HEK293T (cell line): ENCODE measurements around the gene CNKSR3.

Experiments
- CTCF ChIA-PET: fragments of 350-600 bp; formaldehyde crosslinking; extraction: SDS; loops from one replicate; lab custom pipeline; 2021; ENCODE audit warnings: antibody characterized with exemption, inconsistent platforms; lab: Yijun Ruan, JAX
- POLR2A ChIA-PET: fragments of 350-600 bp; formaldehyde crosslinking; extraction: SDS; loops from one replicate; lab custom pipeline; 2020; ENCODE audit warnings: antibody characterized with exemption, inconsistent platforms; lab: Yijun Ruan, JAX
- DNase-seq: peaks from one replicate; pipeline ENCODE4 v3.0.0; 2012; ENCODE audit warnings: mixed read lengths; ENCODE audit errors: extremely low spot score
- ARNT ChIP-seq: fragments of 450-650 bp; IDR thresholded peaks from 2 replicates; pipeline ENCODE4 v1.6.1; 2017; ENCODE audit warnings: mild to moderate bottlenecking
- BHLHE40 ChIP-seq: fragments of 450-650 bp; IDR thresholded peaks from 2 replicates; pipeline ENCODE4 v1.6.1; 2016; ENCODE audit warnings: mild to moderate bottlenecking, moderate library complexity, borderline replicate concordance
- CTBP1 ChIP-seq: fragments of 450-650 bp; IDR thresholded peaks from 2 replicates; pipeline ENCODE4 v1.6.1; 2016; ENCODE audit warnings: borderline replicate concordance
- ELF4 ChIP-seq: fragments of 450-650 bp; IDR thresholded peaks from 2 replicates; pipeline ENCODE4 v1.6.1; 2017; ENCODE audit warnings: antibody characterized with exemption
- FOXA1 ChIP-seq: fragments of 450-650 bp; IDR thresholded peaks from 2 replicates; pipeline ENCODE4 v1.6.1; 2016; ENCODE audit warnings: mild to moderate bottlenecking
- FOXK2 ChIP-seq: fragments of 450-650 bp; IDR thresholded peaks from 2 replicates; pipeline ENCODE4 v1.6.1; 2016; ENCODE audit warnings: mild to moderate bottlenecking
- FOXM1 ChIP-seq: fragments of 450-650 bp; IDR thresholded peaks from 2 replicates; pipeline ENCODE4 v1.6.1; 2017; ENCODE audit warnings: mild to moderate bottlenecking, borderline replicate concordance
- HDGF ChIP-seq: fragments of 450-650 bp; IDR thresholded peaks from 2 replicates; pipeline ENCODE4 v1.6.1; 2017; ENCODE audit warnings: antibody characterized with exemption, borderline replicate concordance
- L3MBTL2 ChIP-seq: fragments of 450-650 bp; conservative IDR thresholded peaks from 2 replicates; pipeline ENCODE4 v1.6.1; 2016; ENCODE audit warnings: mild to moderate bottlenecking
- LEF1 ChIP-seq: fragments of 450-650 bp; IDR thresholded peaks from 2 replicates; pipeline ENCODE4 v1.6.1; 2017; ENCODE audit warnings: mild to moderate bottlenecking, borderline replicate concordance
- NFRKB ChIP-seq: fragments of 450-650 bp; IDR thresholded peaks from 2 replicates; pipeline ENCODE4 v1.6.1; 2016; ENCODE audit warnings: mild to moderate bottlenecking, moderate library complexity
- PKNOX1 ChIP-seq: fragments of 450-650 bp; IDR thresholded peaks from 2 replicates; pipeline ENCODE4 v1.6.1; 2016
- SP1 ChIP-seq: fragments of 450-650 bp; IDR thresholded peaks from 2 replicates; pipeline ENCODE4 v1.6.1; 2017
- SUZ12 ChIP-seq: fragments of 450-650 bp; IDR thresholded peaks from 2 replicates; pipeline ENCODE4 v1.6.1; 2016; ENCODE audit warnings: mild to moderate bottlenecking
- TARDBP ChIP-seq: fragments of 450-650 bp; IDR thresholded peaks from 2 replicates; pipeline ENCODE4 v1.6.1; 2016
- ZNF384 ChIP-seq: fragments of 450-650 bp; IDR thresholded peaks from 2 replicates; pipeline ENCODE4 v1.6.1; 2016

The CNKSR3 gene

GRCh38 chr6:154383273-154383672, 127.2 kb downstream of the CNKSR3 start:
- DNase-seq: no peak
- ChIA-PET POLR2A (no interaction called here), CTCF (no interaction called here)
- TF ChIP-seq L3MBTL2: no peak
- no peak for TF ChIP-seq SUZ12
- no peak for TF ChIP-seq ZNF384
- TF ChIP-seq PKNOX1: no peak
- no peak for TF ChIP-seq LEF1
- TF ChIP-seq HDGF: no peak
- no peak for TF ChIP-seq TARDBP
- TF ChIP-seq ARNT: no peak
- TF ChIP-seq ELF4: no peak
- no peak for TF ChIP-seq FOXA1
- no peak for TF ChIP-seq FOXK2
- no peak for TF ChIP-seq NFRKB
- TF ChIP-seq SP1: no peak
- no peak for TF ChIP-seq FOXM1
- TF ChIP-seq CTBP1: no peak
- TF ChIP-seq BHLHE40: no peak

GRCh38 chr6:154382740-154383139, 127.7 kb downstream of the CNKSR3 start:
- TF ChIP-seq TARDBP (no peak), ELF4 (no peak), FOXM1 (no peak), NFRKB (no peak), L3MBTL2 (no peak), HDGF (no peak), SUZ12 (no peak), ARNT (no peak), ZNF384 (no peak), BHLHE40 (no peak), CTBP1 (no peak), SP1 (no peak), PKNOX1 (no peak), FOXA1 (no peak), LEF1 (no peak), FOXK2 (no peak)
- POLR2A ChIA-PET: no interaction called here
- no peak for DNase-seq
- CTCF ChIA-PET: no interaction called here

- DNase-seq: no peak
- no peak for TF ChIP-seq HDGF
- TF ChIP-seq LEF1: no peak
- TF ChIP-seq ZNF384: no peak
- no peak for TF ChIP-seq L3MBTL2
- TF ChIP-seq FOXA1: no peak
- no peak for TF ChIP-seq NFRKB
- TF ChIP-seq TARDBP: no peak
- TF ChIP-seq CTBP1: no peak
- no peak for TF ChIP-seq SUZ12
- TF ChIP-seq FOXK2: no peak
- TF ChIP-seq ARNT: no peak
- TF ChIP-seq BHLHE40: no peak
- TF ChIP-seq SP1: no peak
- no peak for TF ChIP-seq FOXM1
- POLR2A ChIA-PET: no interaction called here
- CTCF ChIA-PET: no interaction called here
These were observed 128.9 kb downstream of the CNKSR3 start for GRCh38 chr6:154381548-154381947.

- ChIA-PET POLR2A (no interaction called here), CTCF (no interaction called here)
- no peak for DNase-seq
- TF ChIP-seq HDGF (no peak), ELF4 (no peak), SUZ12 (no peak), CTBP1 (no peak), FOXK2 (no peak)
These were observed 129.7 kb downstream of the CNKSR3 start for GRCh38 chr6:154380741-154381140.

- no peak for TF ChIP-seq SUZ12
- TF ChIP-seq LEF1: no peak
- no peak for TF ChIP-seq TARDBP
- TF ChIP-seq FOXA1: no peak
- no peak for TF ChIP-seq L3MBTL2
- no peak for TF ChIP-seq CTBP1
- TF ChIP-seq HDGF: no peak
- no peak for TF ChIP-seq ARNT
- no peak for TF ChIP-seq SP1
- no peak for TF ChIP-seq PKNOX1
- TF ChIP-seq ELF4: no peak
- no peak for DNase-seq
- POLR2A ChIA-PET: no interaction called here
- CTCF ChIA-PET: no interaction called here
These were observed 130.9 kb downstream of the CNKSR3 start for GRCh38 chr6:154379585-154379984.

GRCh38 chr6:154378518-154378917, 132.0 kb downstream of the CNKSR3 start:
- TF ChIP-seq SP1: no peak
- TF ChIP-seq CTBP1: no peak
- TF ChIP-seq SUZ12: no peak
- TF ChIP-seq FOXA1: no peak
- TF ChIP-seq L3MBTL2: no peak
- no peak for TF ChIP-seq TARDBP
- TF ChIP-seq ZNF384: no peak
- no peak for TF ChIP-seq FOXM1
- TF ChIP-seq PKNOX1: no peak
- CTCF ChIA-PET: no interaction called here
- no peak for DNase-seq
- POLR2A ChIA-PET: no interaction called here
